Measurements from ENCODE around the gene CHORDC1.
"Not testable (repeated sequence)": the region's sequence is repeated elsewhere in the genome, so short reads cannot be mapped to it uniquely, and the experiment has no call there.

GRCh38 chr11:90167704-90168103, 55.1 kb downstream of the CHORDC1 start:
- not testable (repeated sequence) for TF ChIP-seq CTCF, POLR2A (IDR thresholded peaks at IDR 0.05)
